Glomerular visceral epithelial cell (primary cell): ENCODE measurements around the gene PPP2R5B.

Experiments
- DNase-seq: peaks from one replicate; pipeline ENCODE4 v3.0.0-alpha.2; 2016; ENCODE audit errors: extremely low spot score

The PPP2R5B gene

DNA sequence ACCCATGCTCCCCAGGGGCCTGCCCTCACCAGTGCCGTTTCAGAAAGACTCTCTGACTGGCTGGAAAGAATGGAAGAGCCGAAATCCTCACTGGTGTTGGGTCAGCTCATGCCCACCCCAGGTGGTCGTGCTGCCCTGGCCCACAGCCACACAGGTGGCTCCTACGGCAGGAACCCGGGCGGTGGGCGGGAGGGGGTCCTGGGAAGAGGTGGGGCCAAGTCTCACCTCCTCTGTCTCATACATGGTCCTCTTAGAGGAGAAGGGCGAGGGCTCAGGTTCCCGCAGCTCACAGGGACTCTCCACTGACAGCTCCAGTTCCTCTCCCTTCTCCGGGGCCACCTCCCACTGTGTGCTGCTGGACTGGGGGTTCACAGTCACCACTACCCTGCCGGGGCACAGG, 15.7 kb upstream of the PPP2R5B start:
- DNase-seq, result no peak

DNA sequence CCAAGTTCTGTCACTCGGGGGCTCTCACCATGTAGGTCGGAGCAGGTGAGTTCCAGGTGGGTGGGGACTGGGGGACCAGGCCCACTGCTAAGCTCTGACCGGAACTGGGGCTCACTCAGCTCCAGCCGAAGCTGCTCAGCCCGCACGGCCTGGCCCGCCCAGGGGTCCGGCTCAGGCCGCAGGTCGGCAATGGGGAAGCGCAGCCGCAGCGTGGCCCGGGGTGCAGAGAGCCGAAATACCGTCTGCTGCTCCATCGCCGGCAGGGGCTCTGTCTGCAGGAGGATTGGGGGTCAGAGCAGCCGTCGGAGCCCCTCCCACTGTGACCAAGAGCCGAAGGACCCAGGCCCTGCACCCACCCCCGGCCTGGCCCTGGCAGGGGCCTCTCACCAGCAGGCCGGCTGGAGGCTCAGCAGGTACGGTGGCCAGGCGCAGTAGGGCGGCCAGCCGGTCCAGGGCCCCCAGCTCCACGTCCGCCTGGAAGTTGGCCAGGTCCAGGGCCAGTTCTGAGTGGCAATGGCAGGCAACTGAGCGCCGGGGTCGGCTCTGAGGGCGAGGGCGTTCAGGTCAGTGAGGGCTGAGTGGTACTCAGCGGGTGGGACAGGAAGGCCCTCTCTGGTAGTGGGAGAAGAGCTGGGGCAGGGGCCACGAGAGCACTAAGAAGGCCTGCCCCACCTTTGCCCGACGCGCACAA, 14.7 kb upstream of the PPP2R5B start:
- no peak for DNase-seq

DNA sequence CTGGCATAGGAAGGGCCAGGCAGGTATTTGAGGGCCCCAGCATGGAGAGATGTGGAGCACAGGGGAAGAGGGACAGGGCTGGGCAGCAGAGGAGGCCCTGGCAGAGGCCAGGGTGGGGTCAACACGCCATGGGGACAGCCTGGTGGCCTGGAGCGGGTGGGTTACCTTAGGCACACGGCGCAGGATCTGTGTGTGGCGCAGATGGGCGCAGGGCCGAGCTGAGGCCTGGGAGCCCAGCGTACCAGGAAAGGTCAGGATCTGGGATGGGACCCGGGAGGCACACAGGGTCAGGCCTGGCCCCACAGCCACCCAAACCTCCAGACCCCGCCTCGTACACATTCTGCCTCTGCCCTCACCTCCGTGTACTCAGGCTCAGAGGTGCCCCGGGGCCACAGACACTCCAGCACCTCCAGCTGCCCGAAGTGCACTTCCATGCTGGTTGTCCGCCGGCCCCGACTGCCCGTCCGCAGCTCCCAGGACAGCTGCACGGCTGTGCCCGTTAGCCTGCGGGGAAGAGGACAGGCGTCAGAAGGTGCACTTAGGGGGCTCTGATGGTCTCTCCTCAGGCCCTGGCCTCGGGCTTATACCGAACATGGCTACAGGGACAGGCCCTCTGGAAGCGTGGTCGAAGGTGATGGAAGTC, 13.9 kb upstream of the PPP2R5B start:
- DNase-seq, result no peak

DNA sequence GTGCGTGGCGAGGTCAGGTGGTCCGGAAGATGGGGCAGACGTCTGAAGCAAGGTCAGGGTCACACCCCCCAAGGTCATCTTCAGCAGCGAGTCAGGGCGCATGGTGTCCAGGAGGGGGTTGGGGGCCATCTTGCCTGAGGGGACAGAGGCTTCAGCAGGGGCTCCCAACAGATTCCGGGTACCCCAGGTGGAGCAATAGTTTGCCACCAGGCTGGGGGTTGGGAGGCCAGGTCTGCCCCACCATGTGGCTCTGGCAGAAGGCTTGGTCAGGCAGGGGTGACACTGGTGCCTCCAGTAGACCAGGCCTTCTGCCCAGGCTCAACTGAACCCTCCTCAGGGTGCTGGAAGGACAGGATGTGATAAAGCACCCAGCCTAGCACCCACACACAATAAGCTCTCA, 13.3 kb upstream of the PPP2R5B start:
- no peak for DNase-seq

DNA sequence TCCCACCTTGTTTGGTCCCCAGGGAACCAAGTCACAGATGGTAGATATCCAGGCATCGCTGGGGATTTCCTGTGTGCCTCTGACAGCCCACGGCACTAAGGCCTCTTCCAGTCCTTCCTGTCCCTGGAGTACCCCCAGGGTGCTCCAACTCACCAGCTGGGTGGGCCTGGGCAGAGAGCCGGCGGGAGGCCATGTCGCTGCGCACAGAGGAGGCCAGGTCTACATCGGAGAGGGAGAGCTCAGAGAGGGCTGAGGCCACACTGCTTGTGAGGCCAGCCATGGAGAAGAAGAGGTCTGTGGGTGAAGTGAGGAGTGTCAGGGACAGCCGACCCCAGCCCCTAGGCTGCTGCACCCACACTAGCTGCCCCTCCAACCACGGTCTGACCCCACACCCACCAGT, 12.8 kb upstream of the PPP2R5B start:
- DNase-seq, result no peak

DNA sequence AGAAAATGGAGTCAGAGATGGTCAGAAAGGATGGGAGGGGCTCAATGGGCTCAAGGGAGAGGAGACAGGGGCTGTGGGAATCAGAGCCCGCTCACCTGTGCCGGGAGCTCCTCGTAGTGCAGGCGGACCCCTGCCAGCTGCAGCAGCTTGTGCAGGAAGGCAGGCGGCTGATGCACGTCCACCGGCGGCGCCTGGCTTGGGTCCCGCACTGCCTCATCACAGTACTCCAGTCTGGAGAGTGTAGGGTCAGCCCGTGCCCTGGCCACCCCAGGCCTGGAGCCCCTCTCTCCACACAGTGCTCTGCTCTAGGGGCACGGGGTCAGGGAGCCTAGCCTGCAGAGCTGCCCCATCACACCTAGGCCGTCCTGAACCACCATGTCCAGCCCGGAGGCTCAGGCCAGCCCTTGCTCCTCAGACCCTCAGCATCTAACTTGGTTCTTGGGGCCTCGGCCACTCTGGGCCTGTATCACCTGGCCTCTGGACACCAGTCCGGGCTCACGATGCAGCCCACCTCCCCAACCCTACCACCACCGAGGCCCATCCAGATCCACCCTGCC, 11.2 kb upstream of the PPP2R5B start:
- no peak for DNase-seq

DNA sequence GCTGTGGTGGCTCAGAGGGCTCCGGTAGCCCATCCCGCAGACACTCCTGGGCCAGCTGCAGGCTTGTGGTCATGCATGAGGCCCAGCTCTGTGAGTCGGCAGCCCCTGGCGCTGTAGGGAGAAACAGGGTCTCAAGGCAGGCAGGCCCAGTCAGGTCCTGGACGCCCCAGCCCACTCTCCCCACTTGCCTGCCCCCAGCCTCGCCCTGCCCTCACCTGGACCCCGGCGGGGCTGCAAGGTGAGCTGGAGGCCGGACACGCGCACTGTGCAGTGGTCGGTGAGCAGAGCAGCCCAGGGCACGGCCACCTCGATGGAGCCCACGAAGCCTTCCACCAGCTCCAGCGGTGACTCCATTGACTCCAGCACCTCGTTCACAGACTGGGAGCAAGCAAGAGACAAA, 10.4 kb upstream of the PPP2R5B start:
- no peak for DNase-seq

DNA sequence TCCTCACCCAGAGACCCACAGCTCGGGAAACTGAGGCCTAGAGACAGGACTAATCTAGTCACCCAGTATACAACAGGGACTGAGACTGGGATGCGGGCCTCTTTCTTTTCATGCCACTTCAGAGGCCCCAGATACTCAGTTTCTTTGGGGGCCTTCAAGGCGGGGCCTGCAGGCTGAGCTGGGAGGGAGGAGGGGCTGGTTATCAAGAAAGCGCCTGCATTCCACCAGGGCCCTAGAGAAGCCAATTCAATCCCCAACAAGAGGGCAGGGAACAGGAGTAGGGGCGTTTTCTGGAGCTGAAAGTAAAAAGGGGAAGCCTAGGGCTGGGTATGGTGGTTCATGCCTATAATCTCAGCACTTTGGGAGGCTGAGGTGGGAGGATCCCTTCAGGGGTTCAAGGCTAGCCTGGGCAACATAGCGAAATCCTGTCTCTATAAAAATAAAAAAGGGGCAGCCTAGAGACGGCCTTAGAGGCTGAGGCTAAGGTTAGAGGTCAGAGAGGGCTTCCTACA, 9.1 kb upstream of the PPP2R5B start:
- DNase-seq, result no peak

DNA sequence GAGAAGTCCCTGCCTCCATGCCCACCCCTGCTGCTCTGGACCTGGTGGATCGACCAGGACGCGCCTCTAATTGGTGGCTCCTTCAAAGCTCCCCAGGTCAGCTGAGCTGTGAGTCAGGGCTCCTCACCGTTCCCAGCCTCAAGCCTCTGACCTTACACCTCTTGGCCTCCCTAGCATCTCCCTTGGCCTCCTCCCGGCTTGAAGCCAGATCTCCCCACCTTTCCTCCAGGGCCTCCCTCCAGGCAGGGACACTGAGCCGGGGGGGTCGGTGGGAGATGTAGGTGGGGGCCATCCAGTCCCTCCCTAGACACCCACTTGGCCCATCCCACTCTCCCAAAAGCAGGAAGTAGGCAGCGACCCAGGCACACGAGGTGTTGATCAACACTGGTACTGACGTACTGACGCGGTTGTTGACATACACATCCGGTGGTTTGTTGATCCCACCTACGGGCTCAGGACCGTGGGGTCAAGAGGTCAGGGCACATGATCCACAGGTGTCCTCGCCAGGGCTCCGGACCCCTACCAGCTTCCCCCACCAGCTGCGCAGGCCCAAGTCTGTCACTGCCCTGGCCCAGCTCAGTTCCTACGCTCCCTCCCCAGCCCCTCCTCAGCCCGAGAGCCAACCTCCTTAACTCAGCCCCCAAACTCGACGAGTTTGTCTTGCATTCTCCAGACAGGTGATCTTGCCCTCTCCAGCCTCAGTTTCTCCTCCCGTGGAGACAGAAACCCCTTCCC, 8.3 kb upstream of the PPP2R5B start:
- DNase-seq, result peak; percentile 36

DNA sequence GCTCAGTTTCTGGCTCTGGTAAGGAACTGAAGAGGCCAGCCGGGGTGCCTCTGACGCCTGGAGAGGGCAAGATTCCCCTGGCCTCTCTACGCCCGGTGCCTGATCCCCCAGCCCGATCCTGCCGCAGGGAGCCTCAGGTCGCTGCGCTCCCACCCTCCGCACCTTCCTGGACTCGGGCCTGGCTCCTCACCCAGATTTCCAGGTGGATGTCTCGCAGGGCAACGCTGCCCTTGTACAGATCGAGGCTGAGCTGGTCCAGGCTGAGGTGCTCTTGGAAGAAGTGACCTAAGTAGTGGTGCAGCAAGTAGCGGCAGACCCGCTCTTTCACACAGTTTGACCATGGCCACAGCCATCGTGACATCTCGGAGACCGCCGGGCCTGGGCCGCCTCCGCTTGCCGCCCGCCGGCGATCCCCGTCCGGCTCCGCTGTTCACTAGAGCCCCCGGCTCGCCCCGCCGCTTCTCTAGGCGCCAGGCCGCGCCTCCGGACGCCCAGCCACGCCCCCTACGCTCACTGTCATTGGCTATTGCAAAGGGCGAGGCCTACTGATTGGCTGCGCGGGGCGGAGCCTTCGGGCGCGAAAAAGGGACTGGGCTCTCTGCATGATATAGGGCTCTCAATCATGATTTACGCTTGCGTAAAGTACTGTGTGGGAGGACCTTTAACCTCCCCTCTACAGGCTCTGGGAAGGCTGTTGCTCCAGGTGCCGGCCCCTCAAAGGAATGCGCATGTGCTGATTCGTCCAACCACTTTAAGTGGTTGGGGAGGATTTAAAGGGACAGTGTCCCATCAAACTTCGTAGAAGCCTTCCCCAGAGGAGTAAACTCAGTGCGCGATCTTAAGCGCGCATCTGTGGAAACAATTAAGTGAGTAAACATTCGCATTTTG, 7.5 kb upstream of the PPP2R5B start, which contains the start of gene ATG2A:
Gene ATG2A, minus strand, starts transcription at position 435 of the 888 bp plus-strand sequence. Its CDS starts 74 bp downstream, at position 361.
- peak; percentile 99 for DNase-seq

DNA sequence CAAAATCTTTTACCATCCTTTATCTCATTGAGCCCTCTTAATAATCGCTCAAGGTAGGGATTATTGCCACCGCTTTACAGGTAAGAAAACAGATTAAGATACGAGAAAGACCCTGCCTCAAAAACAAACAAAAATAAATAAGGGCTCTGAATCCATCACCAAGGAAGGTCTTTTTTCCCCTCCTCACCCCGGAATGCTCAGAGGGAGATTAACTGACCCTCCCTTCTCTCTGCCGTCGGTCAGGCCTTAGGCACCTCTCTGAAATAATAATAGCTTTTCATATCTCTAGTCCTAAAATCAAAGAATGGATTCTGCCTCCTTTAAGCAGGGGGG, 6.9 kb upstream of the PPP2R5B start:
- no peak for DNase-seq

DNA sequence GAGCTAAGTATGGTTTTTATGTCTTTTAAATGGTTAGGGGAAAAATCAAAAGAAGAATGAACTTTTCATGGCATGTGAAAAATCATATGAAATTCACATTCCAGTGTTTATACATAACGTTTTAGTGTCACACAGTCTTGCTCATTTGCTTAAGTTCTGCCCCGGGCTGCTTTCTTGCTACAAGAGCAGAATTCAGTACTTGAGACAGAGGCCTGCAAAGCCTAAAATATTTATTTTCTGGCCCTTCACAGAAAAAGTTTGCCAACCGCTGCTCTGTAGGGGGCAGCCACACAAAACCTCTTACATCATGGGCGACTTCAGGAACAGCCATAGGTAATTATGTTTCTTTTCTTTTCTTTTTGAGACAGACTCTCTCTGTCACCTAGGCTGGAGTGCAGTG, 6.5 kb upstream of the PPP2R5B start:
- peak; percentile 41 for DNase-seq

DNA sequence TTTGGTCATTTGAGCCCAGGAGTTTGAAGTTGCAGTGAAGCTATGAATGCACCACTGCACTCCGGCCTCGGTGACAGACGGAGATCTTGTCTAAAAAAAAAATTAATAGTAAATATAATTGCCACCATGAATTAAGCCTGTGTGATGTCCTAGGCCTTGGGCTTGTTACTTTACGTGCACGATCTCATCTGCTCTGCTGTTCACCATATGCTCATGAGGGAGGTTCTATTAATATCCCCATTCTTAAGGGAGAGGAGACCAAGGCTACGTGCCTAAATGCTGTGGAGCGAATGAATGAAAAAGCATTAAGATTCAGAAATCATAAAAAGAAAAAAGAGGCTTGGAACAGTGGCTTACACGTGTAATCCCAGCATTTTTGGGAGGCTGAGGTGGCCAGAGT, 4.9 kb upstream of the PPP2R5B start:
- no peak for DNase-seq

DNA sequence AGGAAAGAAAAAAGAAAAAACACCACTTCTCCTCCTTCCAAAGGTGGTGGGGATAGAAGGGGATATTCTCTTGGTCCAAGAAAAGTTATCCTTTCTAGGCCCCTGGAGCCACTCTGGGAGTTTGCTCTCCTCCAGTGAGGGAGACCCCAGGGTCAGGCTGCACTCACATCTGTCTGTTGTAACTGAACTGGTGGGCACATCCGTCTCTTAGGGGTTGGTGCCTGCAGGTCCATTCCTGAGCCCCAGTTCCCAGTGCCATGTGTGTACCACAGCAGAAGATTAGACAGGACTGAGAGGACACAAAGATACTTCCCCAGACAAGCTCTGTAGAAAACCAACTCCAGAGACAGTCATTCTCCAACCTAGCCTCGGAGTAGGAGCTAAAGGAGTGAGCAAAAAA, 4.4 kb upstream of the PPP2R5B start:
- DNase-seq, result no peak

DNA sequence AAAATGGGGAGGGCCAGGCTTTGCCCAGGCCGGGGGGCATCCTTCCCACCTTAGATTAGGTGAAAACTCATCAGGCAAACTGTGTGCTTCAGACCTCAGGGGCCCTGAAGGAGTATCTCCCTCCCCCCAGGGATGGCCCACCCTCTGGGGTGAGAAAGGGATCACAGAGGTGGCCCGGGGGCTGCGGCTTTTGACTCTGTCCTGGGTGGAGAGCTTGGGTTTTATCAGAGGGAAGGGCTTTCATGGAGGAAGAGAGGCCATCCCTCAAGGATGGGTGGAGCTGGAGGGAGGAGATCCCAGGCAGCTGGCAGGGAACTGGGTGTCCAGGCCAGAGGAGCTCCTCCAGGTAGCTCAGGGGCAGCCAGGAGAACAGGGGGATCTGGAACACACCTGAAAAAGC, 3.1 kb upstream of the PPP2R5B start:
- no peak for DNase-seq

DNA sequence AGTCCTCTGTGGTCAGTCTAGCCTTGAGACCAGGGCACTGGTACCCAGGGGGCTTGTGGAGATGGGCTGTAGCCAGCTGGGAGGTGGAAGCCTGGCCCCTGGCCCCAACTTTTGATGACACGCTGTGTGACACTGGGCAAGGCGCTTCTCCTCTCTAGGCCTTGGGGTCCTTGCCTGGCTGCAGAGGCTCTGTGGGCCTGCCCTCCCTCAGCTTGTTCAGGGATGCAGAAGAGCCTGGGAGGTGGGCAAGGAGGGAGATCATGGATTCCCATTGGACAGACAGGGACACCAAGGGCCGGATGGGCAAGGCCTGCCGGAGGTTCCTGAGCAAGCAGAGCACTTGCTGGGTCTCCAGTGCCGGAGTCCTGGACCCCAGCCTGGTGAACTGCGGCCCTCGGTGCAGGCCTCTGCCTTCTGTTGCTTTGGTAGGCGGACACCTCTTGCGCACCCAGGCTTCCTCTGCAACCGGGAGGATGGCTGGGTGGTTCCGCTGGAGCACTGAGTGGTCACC, 1.3 kb upstream of the PPP2R5B start:
- DNase-seq, result no peak

DNA sequence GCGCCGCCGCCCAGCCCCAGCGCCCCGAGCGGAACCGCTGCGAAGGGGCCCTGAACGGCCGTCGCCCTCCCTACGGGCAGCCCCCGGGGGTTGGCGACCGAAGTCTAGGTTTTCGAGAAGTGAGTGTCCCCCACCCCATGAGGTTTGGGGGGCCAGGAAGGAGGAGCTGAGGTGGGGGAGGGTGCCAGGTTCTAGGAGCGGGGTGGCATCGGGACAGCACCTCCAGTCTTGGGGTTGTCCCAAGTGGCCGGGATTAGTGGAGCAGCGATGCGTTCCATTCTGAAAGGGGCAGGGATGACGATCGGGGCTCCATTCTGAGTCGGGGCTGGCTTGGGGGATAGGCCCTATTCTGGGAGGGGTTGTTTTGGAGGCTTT, 408 bp downstream of the PPP2R5B start:
- DNase-seq, result no peak

DNA sequence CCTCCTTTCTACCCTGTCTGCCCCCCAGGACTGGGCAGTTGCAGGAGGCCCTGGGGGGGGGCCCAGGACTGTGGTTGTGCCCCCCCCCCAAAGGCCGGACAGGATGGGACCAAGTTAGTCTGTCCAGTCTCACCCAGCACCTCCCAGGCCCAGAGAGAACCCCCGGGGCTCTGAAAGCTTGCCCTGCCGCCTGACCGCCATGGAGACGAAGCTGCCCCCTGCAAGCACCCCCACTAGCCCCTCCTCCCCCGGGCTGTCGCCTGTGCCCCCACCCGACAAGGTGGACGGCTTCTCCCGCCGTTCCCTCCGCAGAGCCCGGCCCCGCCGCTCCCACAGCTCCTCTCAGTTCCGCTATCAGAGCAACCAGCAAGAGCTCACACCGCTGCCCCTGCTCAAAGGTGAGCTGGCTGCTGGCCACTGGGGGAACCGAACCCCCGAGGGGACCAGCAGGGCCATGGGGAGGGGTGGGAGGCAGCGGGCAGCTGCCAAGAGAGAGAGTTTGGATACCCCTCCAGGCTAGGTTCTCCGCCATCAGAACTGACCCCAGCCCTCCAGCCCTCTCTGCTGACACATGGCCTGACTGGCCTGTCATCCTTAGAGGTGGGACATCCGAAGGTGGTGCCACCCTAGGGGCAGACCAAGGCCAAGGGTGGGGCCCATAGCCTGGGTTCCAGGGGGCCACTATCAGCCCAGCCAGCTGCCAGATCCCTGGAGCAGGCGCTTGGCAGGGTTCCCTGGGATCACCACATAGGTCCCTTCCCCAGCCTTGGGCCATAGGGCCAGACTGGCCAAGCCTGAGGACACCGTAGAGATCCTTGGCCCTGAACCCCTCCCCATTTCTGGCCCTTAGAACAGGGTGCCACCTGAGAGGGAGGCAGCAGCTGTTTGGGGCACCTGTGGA, 1.3 kb downstream of the PPP2R5B start:
- no peak for DNase-seq

DNA sequence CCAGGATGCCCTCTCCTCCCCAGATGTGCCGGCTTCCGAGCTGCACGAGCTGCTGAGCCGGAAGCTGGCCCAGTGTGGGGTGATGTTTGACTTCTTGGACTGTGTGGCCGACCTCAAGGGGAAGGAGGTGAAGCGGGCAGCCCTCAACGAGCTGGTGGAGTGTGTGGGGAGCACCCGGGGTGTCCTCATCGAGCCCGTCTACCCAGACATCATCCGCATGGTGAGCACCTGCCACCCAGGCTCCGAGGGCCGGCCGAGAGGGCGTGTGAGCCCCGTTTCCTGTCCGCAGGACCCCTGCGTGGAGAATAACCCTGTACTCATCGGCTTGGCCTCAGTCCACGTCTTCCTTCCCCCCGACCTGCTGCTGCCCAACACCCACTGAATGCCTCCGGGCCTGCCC, 2.2 kb downstream of the PPP2R5B start:
- no peak for DNase-seq

DNA sequence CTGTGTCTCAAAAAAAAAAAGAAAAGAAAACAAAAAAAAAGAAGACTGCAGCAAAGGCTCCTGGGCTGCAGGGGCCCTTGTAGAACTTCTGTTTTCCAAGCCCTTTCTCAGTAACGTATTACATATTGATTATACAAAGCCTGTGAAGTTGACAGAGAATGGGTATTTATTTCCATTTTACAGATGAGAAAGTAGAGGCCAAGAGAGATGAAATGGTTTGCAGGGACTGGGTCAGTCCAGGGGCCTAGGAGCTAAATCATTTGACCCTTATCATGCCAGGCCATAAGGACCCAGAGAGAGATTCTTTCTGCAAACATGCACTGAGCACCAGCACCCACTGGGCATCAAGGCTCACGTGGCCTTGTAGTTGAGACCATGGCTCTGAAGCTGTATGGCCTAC, 4.5 kb downstream of the PPP2R5B start:
- no peak for DNase-seq
